ENCODE measurements around the gene FCHO2. TPM values are rescaled to one million over a fixed set of nuclear protein-coding genes. Genes with fewer than 3 reads are reported as not detected.
A peak's percentile ranks its signal among the peaks of the same experiment; 100 is the strongest.
"Not testable (repeated sequence)": the region's sequence is repeated elsewhere in the genome, so short reads cannot be mapped to it uniquely, and the experiment has no call there.

The FCHO2 gene
- total RNA-seq, 2 donors from 2014 or later = 5.9 to 18.2 TPM

DNA sequence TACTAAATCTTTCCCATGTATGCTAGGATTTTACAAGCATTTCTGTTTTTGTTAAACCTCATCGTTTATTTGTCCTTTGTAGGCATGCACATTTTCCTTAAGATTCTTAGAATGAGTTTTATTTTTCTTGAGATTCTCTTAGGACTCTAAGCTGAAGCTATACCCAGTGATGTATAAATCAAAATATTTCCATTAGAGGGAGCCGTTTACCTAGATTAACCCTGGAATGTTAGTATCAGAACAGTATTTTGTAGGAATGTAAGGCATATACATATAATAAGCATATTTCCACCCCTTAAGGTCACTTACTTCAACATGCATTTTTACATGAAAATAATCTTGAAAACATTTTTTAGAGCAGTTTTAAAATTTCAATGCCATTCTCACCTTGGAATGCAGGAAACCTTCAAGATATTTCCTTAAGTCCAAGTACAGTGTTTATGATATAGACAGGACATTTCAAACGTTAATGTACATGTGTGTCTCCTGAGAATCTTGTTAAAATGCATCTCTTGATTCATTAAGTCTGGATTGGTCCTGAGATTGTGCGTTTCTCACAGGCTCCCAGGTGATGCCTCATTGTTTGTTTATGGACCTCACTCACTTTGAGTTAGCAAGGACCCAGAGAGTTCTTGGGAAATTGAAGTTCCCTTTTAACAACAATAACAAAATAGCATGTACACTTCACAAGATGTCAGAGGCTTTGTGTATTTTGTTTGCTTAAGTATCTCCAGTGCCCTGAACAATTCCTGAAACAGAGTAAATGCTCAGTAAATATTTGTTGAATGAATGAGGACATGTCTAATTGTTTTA lies 34.9 kb upstream of the FCHO2 start:
- TF ChIP-seq CTCF (IDR thresholded peaks at IDR 0.05) (peak in 4 of 7 experiments; percentile 19 to 36 (median 25)), POLR2A (IDR thresholded peaks at IDR 0.05) (no peak)
- Histone ChIP-seq H3K4me3 (no peak overlapping the region), H3K36me3 (replicated peaks in 1 of 2; ENCODE audit: insufficient read depth in 1 of 2, low read depth in 2 of 2) (no peaks in the 10 kb centered on the region), H3K4me1 (no peaks in the 10 kb centered on the region), H3K27ac (no peak overlapping the region), H3K9me3 (no peaks in the 10 kb centered on the region), H3K27me3 (no peaks in the 10 kb centered on the region)
- 8% methylated on average over 4 of the region's 4 CpGs for WGBS, 2 donors
- no peak for ATAC-seq
- DNase-seq = no peak
- intact Hi-C loops (cut with DNase I) = no loop called here

DNA sequence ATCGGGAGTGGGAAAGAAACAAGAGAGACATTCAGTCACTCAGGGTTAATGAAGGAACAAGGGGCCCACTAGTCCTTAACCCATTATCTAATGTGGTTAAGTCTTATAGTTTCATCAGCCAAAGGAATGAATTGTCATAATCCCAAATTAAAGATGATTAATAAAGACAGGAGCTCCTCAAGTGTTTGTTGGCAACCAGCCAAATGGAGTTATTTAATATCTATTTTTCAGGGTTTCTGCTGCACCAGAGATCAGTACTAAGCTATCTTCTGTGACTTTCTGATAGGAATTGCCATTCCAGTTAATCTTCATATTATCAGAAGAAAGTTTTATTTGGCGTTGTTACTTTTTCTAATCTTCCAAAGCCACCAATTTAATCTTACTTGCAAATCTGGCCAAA lies 34.0 kb upstream of the FCHO2 start:
- WGBS, 2 donors = 61 to 62% methylated on average over 2 of the region's 2 CpGs

DNA sequence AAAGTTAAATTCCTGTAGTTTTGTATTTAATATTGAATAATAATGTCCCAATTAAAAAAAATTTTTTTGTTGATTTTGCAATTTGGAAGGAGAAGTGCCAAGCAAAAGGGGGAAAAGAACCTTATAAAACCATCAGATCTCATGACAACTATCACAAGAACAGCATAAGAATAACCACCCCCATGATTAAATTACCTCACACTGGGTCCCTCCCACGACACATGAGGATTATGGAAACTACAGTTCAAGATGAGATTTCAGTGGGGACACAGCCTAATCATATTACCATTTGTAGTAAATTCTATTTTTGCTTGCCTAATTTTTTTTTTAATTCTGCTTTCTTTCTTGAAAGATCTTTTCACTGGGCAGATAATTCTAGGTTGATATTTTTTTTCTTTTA lies 33.4 kb upstream of the FCHO2 start:
- H3K36me3 ChIP-seq (replicated peaks in 1 of 2; ENCODE audit: insufficient read depth in 1 of 2, low read depth in 2 of 2) = no peaks in the 10 kb centered on the region
- no peak overlapping the region for H3K27ac ChIP-seq
- ATAC-seq (no peak), DNase-seq (no peak)
- no peaks in the 10 kb centered on the region for H3K27me3 ChIP-seq
- H3K4me3 ChIP-seq = no peak overlapping the region
- intact Hi-C loops (cut with DNase I) = no loop called here
- WGBS, 2 donors = 53 to 74% methylated on average over 1 of the region's 1 CpG
- no peak for TF ChIP-seq POLR2A (IDR thresholded peaks at IDR 0.05)
- no peak for TF ChIP-seq CTCF (IDR thresholded peaks at IDR 0.05)
- no peaks in the 10 kb centered on the region for H3K9me3 ChIP-seq
- H3K4me1 ChIP-seq = no peaks in the 10 kb centered on the region

More for the DNA sequence above, 34.0 kb upstream of the FCHO2 start:
- Histone ChIP-seq H3K4me1 (no peaks in the 10 kb centered on the region), H3K27ac (no peak overlapping the region), H3K9me3 (no peaks in the 10 kb centered on the region), H3K4me3 (no peak overlapping the region), H3K36me3 (replicated peaks in 1 of 2; ENCODE audit: insufficient read depth in 1 of 2, low read depth in 2 of 2) (no peaks in the 10 kb centered on the region), H3K27me3 (no peaks in the 10 kb centered on the region)
- no peak for ATAC-seq
- TF ChIP-seq POLR2A (IDR thresholded peaks at IDR 0.05) = no peak
- intact Hi-C loops (cut with DNase I) = no loop called here
- DNase-seq = no peak

DNA sequence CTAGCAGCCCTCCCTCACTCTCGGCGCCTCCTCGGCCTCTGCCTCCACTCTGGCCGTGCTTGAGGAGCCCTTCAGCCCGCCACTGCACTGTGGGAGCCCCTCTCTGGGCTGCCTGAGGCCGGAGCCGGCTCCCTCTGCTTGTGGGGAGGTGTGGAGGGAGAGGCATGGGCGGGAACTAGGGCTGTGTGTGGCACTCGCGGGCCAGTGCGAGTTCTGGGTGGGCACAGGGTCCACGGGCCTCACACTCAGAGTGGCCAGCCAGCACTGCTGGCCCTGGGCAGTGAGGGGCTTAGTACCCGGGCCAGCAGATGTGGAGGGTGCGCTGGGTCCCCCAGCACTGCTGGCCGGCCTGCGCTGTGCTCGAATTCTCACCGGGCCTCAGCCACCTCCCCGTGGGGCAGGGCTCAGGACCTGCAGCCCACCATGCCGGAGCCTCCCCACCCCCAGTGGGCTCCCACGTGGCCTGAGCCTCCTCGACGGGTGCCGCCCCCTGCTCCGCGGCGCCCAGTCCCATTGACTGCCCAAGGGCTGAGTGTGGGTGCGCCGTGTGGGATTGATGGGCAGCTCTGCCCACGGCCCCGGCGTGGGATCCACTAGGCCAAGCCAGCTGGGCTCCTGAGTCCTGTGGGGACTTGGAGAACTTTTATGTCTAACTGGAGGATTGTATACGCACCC lies 30.4 kb upstream of the FCHO2 start:
- Histone ChIP-seq H3K9me3 (no peaks in the 10 kb centered on the region), H3K27me3 (no peaks in the 10 kb centered on the region), H3K4me1 (no peaks in the 10 kb centered on the region), H3K4me3 (no peak overlapping the region), H3K27ac (no peak overlapping the region), H3K36me3 (replicated peaks in 1 of 2; ENCODE audit: insufficient read depth in 1 of 2, low read depth in 2 of 2) (no peaks in the 10 kb centered on the region)
- DNase-seq (no peak), ATAC-seq (no peak)
- 87 to 88% methylated on average over 8 to 30 of the region's 33 CpGs for WGBS, 2 donors
- intact Hi-C loops (cut with DNase I) = no loop called here
- no peak for TF ChIP-seq POLR2A (IDR thresholded peaks at IDR 0.05)
- no peak for TF ChIP-seq CTCF (IDR thresholded peaks at IDR 0.05)

GRCh38 chr5:72932686-72933085 lies 23.2 kb upstream of the FCHO2 start:
- intact Hi-C loops (cut with DNase I); H3K9me3 ChIP-seq; H3K27me3 ChIP-seq; H3K4me1 ChIP-seq; H3K4me3 ChIP-seq; H3K27ac ChIP-seq; ATAC-seq; DNase-seq; H3K36me3 ChIP-seq (replicated peaks in 1 of 2; ENCODE audit: insufficient read depth in 1 of 2, low read depth in 2 of 2): not testable (repeated sequence)
- 96 to 100% methylated on average over 2 of the region's 2 CpGs for WGBS, 2 donors

Measured in body of pancreas (tissue), 4 donors.